ENCODE measurements around the gene SCRT2.
"Not testable (repeated sequence)": the region's sequence is repeated elsewhere in the genome, so short reads cannot be mapped to it uniquely, and the experiment has no call there.

- TF ChIP-seq, protein P1, sequence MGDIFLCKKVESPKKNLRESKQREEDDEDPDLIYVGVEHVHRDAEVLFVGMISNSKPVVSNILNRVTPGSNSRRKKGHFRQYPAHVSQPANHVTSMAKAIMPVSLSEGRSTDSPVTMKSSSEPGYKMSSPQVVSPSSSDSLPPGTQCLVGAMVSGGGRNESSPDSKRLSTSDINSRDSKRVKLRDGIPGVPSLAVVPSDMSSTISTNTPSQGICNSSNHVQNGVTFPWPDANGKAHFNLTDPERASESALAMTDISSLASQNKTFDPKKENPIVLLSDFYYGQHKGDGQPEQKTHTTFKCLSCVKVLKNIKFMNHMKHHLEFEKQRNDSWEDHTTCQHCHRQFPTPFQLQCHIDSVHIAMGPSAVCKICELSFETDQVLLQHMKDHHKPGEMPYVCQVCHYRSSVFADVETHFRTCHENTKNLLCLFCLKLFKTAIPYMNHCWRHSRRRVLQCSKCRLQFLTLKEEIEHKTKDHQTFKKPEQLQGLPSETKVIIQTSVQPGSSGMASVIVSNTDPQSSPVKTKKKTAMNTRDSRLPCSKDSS (IDR thresholded peaks at IDR 0.05; ENCODE audit: low read depth, partially characterized antibody): not testable (repeated sequence)
- not testable (repeated sequence) for TF ChIP-seq SREBF1 (IDR thresholded peaks at IDR 0.05; ENCODE audit: borderline replicate concordance, low read depth, low read length); NRF1 (conservative IDR thresholded peaks at IDR 0.05 in 1 of 2, IDR thresholded peaks at IDR 0.05 in 1 of 2); HMG20A (CRISPR knock-in tag; conservative IDR thresholded peaks at IDR 0.05); SNAPC5 (CRISPR knock-in tag; IDR thresholded peaks at IDR 0.05)
- TF ChIP-seq, protein P2, sequence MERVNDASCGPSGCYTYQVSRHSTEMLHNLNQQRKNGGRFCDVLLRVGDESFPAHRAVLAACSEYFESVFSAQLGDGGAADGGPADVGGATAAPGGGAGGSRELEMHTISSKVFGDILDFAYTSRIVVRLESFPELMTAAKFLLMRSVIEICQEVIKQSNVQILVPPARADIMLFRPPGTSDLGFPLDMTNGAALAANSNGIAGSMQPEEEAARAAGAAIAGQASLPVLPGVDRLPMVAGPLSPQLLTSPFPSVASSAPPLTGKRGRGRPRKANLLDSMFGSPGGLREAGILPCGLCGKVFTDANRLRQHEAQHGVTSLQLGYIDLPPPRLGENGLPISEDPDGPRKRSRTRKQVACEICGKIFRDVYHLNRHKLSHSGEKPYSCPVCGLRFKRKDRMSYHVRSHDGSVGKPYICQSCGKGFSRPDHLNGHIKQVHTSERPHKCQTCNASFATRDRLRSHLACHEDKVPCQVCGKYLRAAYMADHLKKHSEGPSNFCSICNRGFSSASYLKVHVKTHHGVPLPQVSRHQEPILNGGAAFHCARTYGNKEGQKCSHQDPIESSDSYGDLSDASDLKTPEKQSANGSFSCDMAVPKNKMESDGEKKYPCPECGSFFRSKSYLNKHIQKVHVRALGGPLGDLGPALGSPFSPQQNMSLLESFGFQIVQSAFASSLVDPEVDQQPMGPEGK (CRISPR knock-in tag; IDR thresholded peaks at IDR 0.05; ENCODE audit: borderline replicate concordance): not testable (repeated sequence)
These were observed 18.2 kb upstream of the SCRT2 start for GRCh38 chr20:693786-694185.

All from K562 (cell line).